ENCODE measurements around the gene ZBTB21. TPM values are rescaled to one million over a fixed set of nuclear protein-coding genes. Genes with fewer than 3 reads are reported as not detected.

Gene ZBTB21
- total and polyA plus RNA-seq, 2 of the 8 experiments (the other 6 are each of a cell fraction or from before 2014, with no cell fraction given) = 3.9 to 17.8 TPM

- no peak for DNase-seq (ENCODE audit: low read depth in 1 of 2, low spot score in 2 of 2)
- Histone ChIP-seq H3K23ac (ENCODE audit: insufficient read length) (no peak overlapping the region), H3K9ac (replicated peaks in 1 of 4; ENCODE audit: extremely low read depth in 1 of 4, low read depth in 3 of 4, low read length in 3 of 4) (no peak overlapping the region), H2BK12ac (ENCODE audit: low read depth, low read length) (no peak overlapping the region), H3K56ac (replicated peaks; ENCODE audit: insufficient read length, low read depth, low read length) (no peak overlapping the region), H4K20me1 (replicated peaks in 1 of 2; ENCODE audit: control insufficient read depth in 1 of 2, insufficient read depth in 2 of 2, low read length in 2 of 2) (no peaks in the 10 kb centered on the region), H3K36me3 (ENCODE audit: control insufficient read depth in 2 of 4, insufficient read depth in 4 of 4, low read length in 3 of 4) (no peaks in the 10 kb centered on the region; a peak in 1 of 8 replicates), H3K4ac (replicated peaks; ENCODE audit: insufficient read length, low read depth, low read length) (no peak overlapping the region), H3K4me1 (replicated peaks in 1 of 4; ENCODE audit: control insufficient read depth in 3 of 4, insufficient read depth in 4 of 4, low read length in 3 of 4) (no peaks in the 10 kb centered on the region; a peak in 1 of 7 replicates), H3K4me3 (ENCODE audit: extremely low read depth in 1 of 4, insufficient read depth in 2 of 4, low read depth in 3 of 4, low read length in 4 of 4) (no peak overlapping the region), H2AK5ac (ENCODE audit: low read depth, low read length) (no peak overlapping the region), H3K79me1 (ENCODE audit: low read depth, low read length) (no peaks in the 10 kb centered on the region), H3K14ac (ENCODE audit: insufficient read length) (no peak overlapping the region), H2AFZ (ENCODE audit: low read length) (no peak overlapping the region), H2BK120ac (replicated peaks; ENCODE audit: low read depth, low read length) (no peak overlapping the region), H3K18ac (ENCODE audit: extremely low read depth, low read length) (no peak overlapping the region), H2BK20ac (ENCODE audit: low read length) (no peak overlapping the region), H2BK15ac (ENCODE audit: low read length) (no peak overlapping the region), H3K79me2 (ENCODE audit: control insufficient read depth in 1 of 2, insufficient read depth in 2 of 2, low read length in 2 of 2) (0 out of 4 replicates have a peak, but pooled peaks cover 0 to 5% of the 10 kb centered on the region in 2 experiments), H2BK5ac (ENCODE audit: low read depth, low read length) (no peak overlapping the region), H4K91ac (replicated peaks; ENCODE audit: insufficient read length, low read length) (no peak overlapping the region), H4K8ac (ENCODE audit: extremely low read depth, insufficient read depth, low read length) (no peak overlapping the region), H3K4me2 (ENCODE audit: insufficient read depth in 1 of 2, low read depth in 2 of 2, low read length in 2 of 2) (no peak overlapping the region), H4K5ac (ENCODE audit: insufficient read length, low read depth, low read length) (no peak overlapping the region), H3K27ac (ENCODE audit: low read depth, low read length) (no peak overlapping the region), H3K27me3 (replicated peaks in 1 of 4; ENCODE audit: control insufficient read depth in 3 of 4, extremely low read depth in 1 of 4, insufficient read depth in 3 of 4, low read length in 3 of 4) (peaks cover 0 to 15% (median 13%) of the 10 kb centered on the region in 4 experiments; a peak in 6 of 7 replicates), H3K23me2 (ENCODE audit: low read depth, low read length) (peaks cover 9% of the 10 kb centered on the region), H3K9me3 (ENCODE audit: insufficient read depth in 2 of 2, low read depth in 1 of 2, low read length in 1 of 2) (peaks cover 0 to 2% of the 10 kb centered on the region in 2 experiments; a peak in 1 of 4 replicates)
- WGBS, 2 experiments (ENCODE audit: extremely low coverage in 1 of 2, insufficient coverage in 1 of 2, insufficient read length in 1 of 2, insufficient replicate concordance in 2 of 2, low coverage in 1 of 2, low lambda C conversion rate in 2 of 2, missing lambda C conversion rate in 1 of 2) = 91% methylated on average over 4 of the region's 4 CpGs; no CpG with 5 or more reads in 1 of the 2 experiments
- POLR2A ChIA-PET (ENCODE audit: partially characterized antibody) = no interaction called here
- TF ChIP-seq HDAC2 (IDR thresholded peaks at IDR 0.05; ENCODE audit: borderline replicate concordance in 1 of 2, low read depth in 2 of 2, low read length in 2 of 2) (no peak), HDAC6 (IDR thresholded peaks at IDR 0.05; ENCODE audit: low read depth, low read length) (no peak)
- no peak for FAIRE-seq
- CTCF ChIA-PET (ENCODE audit: partially characterized antibody) = interaction anchor here (1.1 to 1.2 kb wide), 2 partner anchors 94 to 104 kb away, joined by 3 read pairs; no protein-coding TSS in a partner anchor
Measured at GRCh38 chr21:42013376-42013775, 3.2 kb upstream of the ZBTB21 start.
